Medulla oblongata (tissue), 1 donor: Measurements from ENCODE around the gene STARD10.

Experiments used
- DNase-seq: peaks from one replicate; pipeline ENCODE4 v3.0.0-alpha.2; 2015; ENCODE audit errors: extremely low spot score

STARD10 gene

GRCh38 chr11:72726266-72727220 is 67.3 kb downstream of the STARD10 start:
- DNase-seq: no peak

DNA sequence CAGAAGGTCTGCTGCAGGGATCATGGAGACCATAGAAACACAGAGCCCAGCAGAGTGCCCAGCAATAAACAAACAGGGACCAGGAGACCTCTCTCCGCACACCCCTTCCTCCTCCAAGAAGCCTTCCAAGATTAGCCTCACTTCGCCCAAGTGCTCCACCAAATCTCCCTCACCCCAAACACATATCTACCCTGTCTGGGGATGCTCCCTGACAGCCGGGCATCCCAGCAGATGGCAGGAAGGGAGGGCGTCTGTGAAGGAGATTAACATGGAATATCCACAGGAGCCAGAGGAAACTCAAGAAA is 68.2 kb downstream of the STARD10 start:
- DNase-seq: no peak

GRCh38 chr11:72724851-72725723 is 68.8 kb downstream of the STARD10 start:
- DNase-seq: peak; percentile 92

- DNase-seq: no peak
These were observed 69.8 kb downstream of the STARD10 start for GRCh38 chr11:72724021-72724551.

DNA sequence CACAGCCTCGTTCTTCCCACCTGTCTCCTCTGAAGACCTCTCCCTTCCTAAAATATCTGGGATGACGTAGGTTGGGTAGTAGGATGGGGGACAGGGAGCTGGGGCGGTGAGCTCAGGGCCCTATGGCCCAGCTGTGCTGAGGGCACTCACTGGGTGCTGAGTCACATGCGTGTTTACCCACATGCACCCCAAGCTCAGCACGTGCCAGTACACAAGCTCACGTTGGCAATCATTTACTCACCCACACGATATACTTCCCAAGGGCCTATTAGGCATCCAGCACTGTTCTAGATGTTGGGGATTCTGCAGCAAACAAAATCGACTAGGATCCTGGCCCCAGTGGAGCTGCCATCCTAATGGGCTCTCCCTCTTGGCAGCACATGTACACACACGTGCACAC is 70.3 kb downstream of the STARD10 start:
- DNase-seq: no peak

- peak; percentile 96 for DNase-seq
These were observed 71.6 kb downstream of the STARD10 start for GRCh38 chr11:72722050-72722748.

GRCh38 chr11:72721689-72722049 is 72.2 kb downstream of the STARD10 start:
- no peak for DNase-seq

- no peak for DNase-seq
These were observed 72.6 kb downstream of the STARD10 start for GRCh38 chr11:72721276-72721675.

- no peak for DNase-seq
These were observed 73.1 kb downstream of the STARD10 start for GRCh38 chr11:72720784-72721183.

DNA sequence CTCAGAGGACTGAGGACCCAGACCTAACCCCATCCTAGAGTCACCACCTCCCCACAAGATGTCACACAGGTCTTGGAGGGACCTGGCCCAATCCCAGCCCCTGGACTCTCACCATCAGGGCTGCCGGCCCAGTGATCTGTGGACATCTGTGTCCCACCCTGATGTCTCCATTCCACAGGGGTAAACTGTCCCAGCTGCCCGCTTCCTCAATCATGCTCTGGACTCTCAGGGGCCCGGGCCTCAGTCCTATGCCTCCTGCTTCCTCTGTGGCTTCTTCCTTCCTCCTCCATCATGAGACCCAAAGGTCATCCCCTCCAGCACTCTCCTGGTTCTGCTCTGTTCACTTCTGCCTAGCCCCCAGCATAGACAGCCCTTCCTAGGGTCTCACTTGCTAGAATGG is 73.8 kb downstream of the STARD10 start:
- DNase-seq: peak; percentile 74

GRCh38 chr11:72719551-72719950 is 74.3 kb downstream of the STARD10 start:
- no peak for DNase-seq

DNA sequence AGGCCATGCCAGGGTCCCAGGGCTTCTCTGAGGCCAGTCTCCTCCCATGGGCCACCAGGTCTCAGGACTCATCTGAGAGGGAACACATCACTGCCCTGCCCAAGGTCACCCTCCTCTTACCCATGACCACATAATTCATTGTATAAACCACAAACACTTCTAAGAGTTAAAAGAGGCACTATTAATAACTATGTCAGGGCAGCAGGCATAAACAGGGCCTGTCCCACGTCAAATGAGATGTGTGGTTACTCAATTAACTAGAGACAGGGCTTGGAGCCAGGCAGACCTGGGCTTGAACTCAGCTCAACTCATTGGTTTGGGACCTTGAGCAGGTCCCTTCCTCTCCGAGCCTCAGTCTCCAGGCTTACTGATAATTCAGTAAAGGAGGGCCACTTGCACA is 74.7 kb downstream of the STARD10 start:
- DNase-seq: no peak

- peak; percentile 60 for DNase-seq
These were observed 75.7 kb downstream of the STARD10 start for GRCh38 chr11:72718101-72718501.

DNA sequence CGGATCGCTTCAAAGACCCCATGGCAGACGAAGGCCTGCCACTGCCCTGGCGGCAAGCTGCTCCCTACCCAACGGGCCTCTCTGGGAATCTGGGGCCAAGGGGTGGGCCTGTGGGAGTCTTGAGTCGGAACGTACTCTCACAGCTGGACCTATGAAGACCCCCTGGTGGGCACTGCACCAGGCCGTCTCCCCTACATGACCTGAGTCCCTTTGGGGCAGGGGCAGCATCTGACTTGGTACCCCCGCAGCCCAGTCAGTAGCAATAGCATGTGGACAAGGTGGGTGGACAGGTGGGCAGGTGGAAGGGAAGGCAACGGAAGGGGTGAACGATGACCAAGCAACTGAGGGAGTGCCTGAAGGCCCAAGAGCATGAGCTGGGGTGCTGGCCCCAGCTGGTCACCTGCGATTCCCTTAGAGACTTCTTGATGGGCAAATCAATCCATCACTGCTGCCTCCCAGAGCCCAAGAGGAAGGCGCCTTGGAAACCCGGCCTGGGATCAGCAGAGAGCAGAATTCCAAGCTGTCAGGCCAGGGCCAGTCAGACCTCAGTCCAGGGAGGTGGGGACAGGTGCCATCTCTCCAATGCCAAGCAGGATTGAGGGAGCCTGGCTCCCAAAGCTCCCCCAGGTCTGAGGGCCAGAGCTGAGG is 76.9 kb downstream of the STARD10 start:
- DNase-seq: no peak

DNA sequence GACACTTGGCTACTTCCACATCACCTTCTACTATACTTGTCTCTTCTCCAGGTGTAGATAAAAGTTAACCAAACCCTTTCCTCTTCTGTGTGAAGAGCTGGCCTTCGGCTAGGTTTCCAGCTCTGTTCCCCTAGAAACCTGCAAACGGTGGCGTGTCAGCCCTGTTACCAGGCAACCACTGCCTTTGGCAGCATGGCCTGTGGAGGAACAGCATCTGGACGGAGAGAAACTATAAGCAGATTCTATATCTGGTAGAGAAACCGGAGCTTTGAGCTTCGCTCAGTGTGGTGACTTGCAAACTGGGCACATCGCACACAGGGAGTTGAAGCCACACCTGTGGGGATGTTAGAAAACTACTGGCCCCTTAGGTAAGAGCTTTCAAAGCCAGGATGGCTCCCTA is 77.6 kb downstream of the STARD10 start:
- no peak for DNase-seq

DNA sequence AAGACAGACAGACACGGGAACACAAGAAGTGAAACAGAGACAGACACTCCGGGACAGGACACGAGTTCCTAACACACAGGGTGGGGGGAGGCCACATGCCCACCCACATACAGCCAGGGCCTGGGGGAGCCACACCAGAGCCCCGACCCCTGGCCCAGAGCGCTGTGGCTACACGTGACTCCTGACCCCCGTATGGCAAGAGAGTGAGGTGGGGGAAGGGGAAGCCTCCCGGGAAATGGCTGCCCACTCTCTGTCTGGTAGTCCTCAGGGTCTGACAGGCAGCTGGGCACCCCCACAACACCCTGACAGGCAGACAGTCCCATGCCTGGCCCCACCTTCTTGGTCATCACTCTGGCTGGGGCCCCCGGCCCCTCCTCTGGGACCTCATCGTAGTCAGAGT is 81.0 kb downstream of the STARD10 start:
- no peak for DNase-seq

DNA sequence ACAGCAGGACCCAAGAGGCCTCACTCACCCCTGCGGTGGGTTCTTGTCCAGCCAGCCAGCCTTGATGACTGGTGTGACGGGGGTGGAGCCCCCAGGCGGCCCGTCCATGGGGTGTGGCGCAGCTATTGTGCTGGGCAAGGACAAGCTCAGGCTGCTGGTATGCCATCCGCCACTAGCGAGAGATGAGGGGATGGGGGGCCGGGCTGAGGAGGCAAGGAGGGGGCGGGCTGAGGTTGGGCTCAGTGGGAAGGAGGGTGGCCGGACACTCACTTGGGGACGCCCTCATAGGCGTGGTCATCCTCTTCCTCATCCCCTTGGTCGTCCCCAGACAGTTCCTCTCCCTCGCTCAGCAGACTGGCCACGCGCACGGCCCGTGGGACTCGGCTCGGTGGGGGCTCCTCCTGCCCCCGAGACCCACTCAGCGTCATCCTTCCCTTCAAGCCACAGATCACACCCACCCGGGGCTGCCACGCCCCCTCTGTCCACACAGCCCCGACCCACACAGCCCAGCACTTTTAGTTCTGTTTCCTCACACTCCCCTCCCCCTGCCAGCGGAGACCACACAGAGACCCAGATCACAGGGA is 81.6 kb downstream of the STARD10 start:
- DNase-seq: peak; percentile 89

GRCh38 chr11:72711141-72711540 is 82.7 kb downstream of the STARD10 start:
- no peak for DNase-seq

DNA sequence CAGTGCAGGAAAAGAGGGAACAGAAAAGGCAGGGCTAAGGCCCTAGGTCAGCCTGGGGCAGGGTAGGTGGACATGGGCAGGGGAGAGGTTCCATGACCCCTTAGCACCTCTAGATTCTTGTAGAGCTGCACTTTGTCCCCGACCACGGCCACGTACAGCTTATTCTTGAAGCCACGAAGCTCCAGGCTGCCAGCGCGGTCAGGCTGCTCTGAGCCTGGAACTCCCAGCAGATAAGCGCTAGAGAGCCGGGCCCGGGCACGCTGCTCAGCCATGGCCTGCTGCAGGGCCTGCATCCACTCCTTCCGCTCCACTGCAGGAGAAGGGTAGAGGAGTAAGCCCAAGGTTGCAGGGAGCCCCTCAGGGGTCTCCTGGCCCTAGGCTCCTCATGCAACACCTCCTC is 83.6 kb downstream of the STARD10 start:
- DNase-seq: no peak

- DNase-seq: no peak
These were observed 84.2 kb downstream of the STARD10 start for GRCh38 chr11:72709478-72710238.
